Activated CD4-positive, alpha-beta T cell treated with anti-CD3 and anti-CD28 coated beads, Interleukin-2, amount 50 U/mL, for 24 hours (primary cell): ENCODE data around the gene RPS10.
"Not testable (repeated sequence)": the region's sequence is repeated elsewhere in the genome, so short reads cannot be mapped to it uniquely, and the experiment has no call there.

Experiments
- DNase-seq, 2 donors: peaks; one replicate each; pipeline ENCODE4 v3.0.0-alpha.2; 2020; ENCODE audit warnings: low read depth in 1 of 2, low spot score in 1 of 2

The RPS10 gene

GRCh38 chr6:34451192-34451591, 25.3 kb upstream of the RPS10 start:
- no peak for DNase-seq

DNA sequence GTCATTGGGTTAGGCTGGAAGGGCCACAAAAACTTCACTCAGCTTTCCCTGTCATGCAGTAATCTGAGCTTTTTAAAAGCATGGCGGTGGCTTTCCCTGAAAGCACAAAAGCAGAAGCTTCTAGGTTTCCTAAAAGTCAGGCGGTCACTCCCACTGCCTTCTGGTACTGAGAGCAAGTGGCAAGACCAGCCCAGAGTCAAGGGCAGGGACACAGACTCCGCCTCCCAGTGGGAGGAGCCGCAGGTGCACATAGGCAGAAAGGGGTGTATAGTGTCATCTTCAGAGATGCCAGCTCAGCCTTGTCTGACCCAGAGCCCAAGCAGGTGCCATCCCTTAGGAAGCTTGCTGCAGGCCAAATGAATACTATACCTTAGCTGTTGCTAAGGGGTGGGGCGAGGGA, 22.0 kb upstream of the RPS10 start:
- no peak for DNase-seq

- DNase-seq: no peak
Observed at GRCh38 chr6:34447386-34447785, 21.5 kb upstream of the RPS10 start.

- no peak for DNase-seq
Observed at GRCh38 chr6:34445313-34445860, 19.5 kb upstream of the RPS10 start.

- DNase-seq: no peak
Observed at GRCh38 chr6:34441526-34441925, 15.7 kb upstream of the RPS10 start.

DNA sequence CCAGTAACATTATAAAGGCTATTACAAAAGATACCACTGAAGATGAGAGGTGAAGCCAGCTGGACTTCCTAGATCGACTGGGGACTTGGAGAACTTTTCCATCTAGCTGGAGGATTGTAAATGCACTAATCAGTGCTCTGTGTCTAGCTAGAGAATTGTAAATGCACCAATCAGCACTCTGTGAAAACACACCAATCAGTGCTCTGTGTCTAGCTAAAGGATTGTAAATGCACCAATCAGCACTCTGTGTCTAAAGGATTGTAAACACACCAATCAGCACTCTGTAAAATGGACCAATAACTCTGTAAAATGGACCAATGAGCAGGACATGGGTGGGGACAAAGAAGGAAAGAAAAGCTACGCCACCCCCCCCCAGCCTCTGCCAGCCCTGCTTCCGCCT, 13.6 kb upstream of the RPS10 start:
- DNase-seq: no peak

DNA sequence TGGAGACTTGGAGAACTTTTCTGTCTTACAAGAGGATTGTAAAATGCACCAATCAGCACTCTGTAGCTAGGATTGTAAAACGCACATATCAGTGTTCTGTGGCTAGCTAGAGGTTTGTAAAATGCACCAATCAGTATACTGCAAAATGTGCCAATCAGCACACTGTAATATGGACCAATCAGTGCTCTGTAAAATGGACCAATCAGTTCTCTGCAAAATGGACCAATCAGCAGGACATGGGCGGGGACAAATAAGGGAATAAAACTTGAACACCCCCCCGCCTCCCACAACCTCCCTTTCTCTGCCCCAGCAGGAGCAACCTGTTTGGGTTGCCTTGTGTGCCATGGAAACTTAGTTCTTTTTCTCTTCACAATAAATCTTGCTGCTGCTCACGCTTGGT, 12.8 kb upstream of the RPS10 start:
- no peak for DNase-seq

- DNase-seq: no peak
Observed at GRCh38 chr6:34437644-34437970, 11.7 kb upstream of the RPS10 start.

- no peak for DNase-seq
Observed at GRCh38 chr6:34436803-34437643, 11.2 kb upstream of the RPS10 start.

DNA sequence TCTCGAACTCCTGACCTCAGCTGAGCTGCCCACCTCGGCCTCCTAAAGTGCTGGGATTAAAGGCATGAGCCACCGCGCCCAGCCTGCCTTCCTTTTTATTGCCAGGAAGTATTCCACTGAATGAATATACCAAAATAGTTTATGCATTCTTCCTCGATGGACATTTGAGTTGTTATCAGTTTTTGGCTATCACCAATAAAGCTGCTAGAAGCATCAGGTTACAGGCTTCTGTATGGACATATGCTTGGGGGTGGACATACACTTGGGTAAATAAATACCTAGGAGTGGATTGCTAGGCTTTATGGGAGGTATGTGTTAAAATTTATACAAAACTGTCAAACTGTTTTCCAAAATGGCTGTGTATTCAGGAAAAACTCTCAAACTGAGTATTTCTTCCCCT, 10.0 kb upstream of the RPS10 start:
- no peak for DNase-seq

DNA sequence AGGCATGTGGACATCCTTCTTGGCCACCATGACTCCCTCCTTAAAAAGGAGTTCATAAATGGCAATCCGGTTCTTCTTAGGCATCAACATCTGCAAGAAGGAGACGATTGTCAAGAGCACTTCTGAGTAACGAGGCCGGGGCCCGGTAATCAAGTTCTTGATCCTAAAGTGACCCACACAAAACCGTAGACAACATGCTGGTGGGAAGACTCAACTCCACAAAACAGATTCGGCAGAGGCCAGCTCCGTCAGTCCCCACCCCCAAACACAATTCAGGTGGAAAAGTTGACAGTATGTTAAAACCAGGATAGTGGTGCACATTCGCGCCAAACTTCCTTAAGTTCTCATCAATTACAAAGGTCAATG, 754 bp downstream of the RPS10 start:
- no peak for DNase-seq

- DNase-seq: no peak
Observed at GRCh38 chr6:34424200-34425131, 1.4 kb downstream of the RPS10 start.

DNA sequence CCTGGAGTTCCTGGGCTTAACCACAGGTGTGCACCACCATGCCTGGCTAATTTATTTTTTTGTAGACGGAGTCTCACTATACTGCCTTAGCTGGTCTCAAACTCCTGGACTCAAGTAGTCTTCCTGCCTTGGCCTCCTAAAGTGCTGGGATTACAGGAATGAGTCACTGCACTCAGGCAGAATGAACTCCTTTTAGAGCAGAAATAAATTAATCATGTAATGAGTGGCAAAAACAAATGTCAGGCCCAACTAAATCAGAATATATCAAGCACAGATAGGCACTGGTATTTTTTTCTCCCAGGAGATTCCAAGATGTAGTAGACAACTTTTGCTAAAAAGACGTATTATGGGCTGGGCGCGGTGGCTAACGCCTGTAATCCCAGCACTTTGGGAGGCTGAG, 2.6 kb downstream of the RPS10 start:
- no peak for DNase-seq

GRCh38 chr6:34418367-34418766, 7.5 kb downstream of the RPS10 start:
- no peak for DNase-seq

GRCh38 chr6:34416877-34417371, 8.9 kb downstream of the RPS10 start:
- DNase-seq: no peak

DNA sequence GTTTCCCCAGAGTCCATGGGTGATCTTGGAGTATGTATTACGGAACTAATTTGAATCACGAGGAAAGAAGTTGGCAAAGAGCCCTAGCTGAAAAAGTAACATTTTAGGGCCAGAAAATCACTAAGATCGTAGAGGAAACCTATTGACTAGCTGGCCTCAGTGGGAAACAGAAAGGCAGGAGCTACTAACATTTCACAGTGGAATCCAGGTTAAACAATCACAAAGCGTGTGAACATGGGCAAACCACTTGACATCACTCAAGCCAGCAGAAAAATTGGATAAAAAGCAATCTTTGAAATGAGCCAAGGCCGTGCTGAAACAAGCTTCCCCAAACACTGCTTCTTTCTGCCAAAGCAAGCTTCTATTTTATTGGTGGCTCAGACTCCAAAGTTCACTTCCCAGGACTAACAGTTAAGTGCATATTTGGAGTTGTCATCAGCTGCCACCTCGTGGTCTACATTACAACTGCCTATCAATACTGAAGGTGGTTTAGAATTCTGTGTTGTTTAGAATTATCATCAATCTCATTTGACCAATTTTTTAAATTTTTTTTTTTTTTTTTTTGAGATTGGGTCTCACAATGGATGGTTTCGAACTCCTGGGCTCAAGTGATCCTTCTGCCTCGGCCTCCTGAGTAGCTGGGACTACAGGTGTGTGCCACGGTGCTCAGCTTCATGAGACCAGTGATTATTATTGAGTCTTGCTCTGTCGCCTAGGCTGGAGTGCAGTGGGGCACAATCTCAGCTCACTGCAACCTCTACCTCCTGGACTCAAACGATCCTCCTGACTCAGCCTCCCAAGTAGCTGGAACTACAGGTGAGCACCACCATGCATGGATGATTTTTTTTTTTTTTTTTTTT, 10.6 kb downstream of the RPS10 start:
- no peak for DNase-seq

GRCh38 chr6:34412643-34413214, 13.1 kb downstream of the RPS10 start:
- no peak for DNase-seq

GRCh38 chr6:34412016-34412415, 13.9 kb downstream of the RPS10 start:
- no peak for DNase-seq

DNA sequence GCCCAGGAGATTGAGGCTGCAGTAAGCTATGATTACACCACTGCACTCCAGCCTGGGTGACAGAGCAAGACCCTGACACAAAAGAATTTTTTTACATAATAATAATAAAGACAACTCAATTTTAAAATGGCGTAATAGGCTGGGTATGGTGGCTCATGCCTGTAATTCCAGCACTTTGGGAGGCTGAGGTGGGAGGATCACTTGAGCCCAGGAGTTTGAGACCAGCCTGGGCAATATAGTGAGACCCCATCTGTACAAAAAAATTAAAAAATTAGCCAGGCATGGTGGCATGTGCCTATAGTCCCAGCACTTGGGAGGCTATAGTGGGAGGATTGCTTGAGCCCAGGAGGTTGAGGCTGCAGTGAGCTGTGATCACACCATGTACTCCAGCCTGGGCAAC, 18.0 kb downstream of the RPS10 start:
- DNase-seq: not testable (repeated sequence)

DNA sequence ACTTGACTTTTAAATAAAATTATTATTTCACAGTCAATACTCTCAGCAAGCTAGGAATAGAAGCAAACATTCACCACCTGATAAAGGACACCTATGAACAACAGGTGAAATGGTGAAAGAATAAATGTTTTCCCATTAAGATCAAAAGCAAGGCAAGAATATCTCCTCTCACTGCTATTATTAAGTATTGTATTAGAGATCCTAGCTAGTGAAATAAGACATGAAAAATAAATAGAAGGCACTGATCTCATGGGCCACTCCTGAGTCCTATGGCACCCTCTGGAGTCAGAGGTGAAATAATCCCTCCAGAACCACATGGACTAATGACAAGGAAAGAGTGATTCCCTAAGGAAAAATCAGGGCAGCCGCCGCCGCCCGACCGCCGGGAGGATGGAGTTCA, 29.4 kb downstream of the RPS10 start:
- no peak for DNase-seq

GRCh38 chr6:34393966-34394305, 31.9 kb downstream of the RPS10 start:
- no peak for DNase-seq
